GDM1 (cell line): Measurements from ENCODE around the gene APBA2.

ENCODE experiments used
- DNase-seq: peaks from one replicate; lab custom pipeline; 2025; lab: John Stamatoyannopoulos, UW

Gene APBA2

DNA sequence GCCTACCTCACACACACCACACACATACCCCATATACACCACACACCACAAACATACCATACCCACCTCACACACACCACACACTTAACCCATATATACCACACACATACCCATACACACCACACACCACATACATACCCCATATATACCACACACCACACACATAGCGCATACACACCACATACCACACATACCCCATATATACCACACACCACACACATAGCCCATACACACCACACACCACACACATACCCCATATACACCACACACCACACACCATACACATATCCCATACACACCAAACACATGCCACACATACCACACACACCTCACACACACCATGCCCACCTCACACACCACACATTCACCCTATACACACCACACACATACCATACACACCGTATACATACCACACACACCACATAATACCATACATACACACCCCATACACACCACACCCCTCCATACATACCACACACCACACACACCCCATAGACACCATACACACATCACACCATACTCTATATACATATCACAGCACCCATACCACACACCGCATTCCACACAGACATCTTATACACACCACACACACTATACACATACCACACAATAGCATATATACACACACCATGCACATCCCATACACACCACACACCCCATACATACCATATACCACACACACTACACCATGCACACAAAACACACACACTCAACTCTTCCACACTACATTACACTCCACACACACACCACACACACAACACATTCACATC, 29.5 kb downstream of the APBA2 start:
- no peak for DNase-seq

DNA sequence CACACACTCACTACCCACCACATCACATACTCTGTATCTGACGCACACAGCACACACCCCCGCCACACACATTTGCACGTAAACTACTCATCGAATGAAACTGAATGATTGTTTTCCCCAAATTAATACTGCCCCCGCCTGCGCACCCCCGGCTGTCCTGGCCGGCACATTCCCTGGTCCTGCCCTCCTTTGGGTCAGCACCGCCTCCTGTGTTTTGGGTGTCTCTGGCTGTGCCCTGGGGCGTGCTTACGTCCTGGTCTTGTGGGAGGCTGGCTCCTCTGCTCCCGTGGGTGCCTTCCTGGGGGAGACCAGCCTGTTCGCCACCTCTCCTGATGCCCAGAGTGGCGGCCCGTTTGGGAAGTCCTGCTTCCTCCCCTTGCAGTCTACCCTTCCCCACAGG, 30.2 kb downstream of the APBA2 start:
- DNase-seq: no peak

DNA sequence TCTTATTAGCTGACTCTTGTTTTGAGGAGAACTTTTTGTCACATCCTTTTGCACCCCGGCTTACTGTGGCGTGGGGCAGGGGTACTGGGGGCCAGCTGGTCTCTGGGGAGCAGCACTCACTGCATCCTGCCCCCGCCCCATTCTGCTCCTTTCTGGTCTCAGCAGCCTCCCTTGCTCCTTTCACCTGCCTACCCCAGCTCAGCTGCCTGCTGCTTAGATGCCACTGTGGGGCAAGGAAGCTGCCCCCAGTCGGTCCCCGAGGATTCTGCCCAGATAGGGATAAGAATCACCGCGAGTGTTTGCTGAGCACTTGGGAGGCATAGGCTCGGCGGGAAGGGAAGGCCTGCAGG, 32.0 kb downstream of the APBA2 start:
- DNase-seq: no peak

DNA sequence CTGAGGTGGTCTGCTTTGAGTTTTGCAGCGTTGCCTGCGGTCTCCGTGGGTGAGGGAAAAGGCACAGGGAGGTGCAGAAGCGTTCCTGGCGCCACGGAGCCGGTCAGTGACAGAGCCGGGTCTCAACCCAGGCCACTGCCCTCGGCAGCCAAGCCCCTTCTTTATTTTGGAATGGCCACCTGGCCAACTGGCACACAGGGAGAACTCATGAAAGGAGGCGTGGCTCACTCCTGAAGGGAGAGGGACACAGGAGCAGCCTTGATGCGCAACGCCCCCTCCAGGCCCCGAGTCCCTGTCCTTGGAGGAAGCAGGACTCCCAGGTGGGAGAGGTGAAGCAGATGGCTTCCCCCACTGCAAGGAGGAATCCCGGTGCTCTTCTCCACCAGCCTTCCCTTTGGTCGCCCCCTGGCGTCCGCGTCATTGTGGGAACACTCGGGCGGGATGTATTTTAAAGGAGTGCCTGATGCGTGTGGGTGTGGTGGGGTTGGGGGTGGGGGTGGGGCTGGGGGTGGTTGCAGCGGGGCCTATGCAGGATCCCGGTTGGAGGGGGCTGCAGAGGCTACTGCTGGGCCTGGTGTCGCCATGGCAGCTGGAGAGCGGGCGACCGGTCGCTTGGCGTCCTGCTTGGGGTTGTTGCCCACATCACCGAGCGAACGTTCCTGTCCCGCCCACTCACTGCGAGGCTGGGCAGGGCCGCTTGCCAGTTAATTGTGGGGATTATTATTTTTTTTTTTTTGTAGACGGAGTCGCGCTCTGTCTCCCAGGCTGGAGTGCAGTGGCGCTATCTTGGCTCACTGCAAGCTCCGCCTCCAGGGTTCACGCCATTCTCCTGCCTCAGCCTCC, 32.6 kb downstream of the APBA2 start:
- no peak for DNase-seq

DNA sequence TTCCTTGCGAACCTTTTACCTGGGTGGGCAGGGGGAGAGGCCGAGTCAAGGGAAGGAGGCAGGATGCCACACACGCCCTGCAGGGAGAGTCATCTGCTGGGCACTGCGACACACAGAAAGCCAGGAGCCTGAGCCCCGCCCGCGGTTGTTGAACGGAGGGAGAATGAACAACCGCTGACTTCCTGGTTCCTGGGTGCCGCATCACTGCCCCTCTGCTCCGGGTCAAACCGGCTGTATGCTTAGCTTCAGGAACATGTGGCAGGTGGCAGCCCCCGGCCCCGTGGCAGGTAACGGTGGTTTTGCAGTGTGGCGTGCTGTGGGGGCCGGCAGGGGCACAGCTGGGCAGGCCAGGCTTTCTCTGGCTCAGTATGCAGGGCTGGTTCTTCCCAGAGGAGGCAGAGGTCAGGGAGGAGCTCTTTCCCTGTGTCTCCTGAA, 33.4 kb downstream of the APBA2 start:
- no peak for DNase-seq

DNA sequence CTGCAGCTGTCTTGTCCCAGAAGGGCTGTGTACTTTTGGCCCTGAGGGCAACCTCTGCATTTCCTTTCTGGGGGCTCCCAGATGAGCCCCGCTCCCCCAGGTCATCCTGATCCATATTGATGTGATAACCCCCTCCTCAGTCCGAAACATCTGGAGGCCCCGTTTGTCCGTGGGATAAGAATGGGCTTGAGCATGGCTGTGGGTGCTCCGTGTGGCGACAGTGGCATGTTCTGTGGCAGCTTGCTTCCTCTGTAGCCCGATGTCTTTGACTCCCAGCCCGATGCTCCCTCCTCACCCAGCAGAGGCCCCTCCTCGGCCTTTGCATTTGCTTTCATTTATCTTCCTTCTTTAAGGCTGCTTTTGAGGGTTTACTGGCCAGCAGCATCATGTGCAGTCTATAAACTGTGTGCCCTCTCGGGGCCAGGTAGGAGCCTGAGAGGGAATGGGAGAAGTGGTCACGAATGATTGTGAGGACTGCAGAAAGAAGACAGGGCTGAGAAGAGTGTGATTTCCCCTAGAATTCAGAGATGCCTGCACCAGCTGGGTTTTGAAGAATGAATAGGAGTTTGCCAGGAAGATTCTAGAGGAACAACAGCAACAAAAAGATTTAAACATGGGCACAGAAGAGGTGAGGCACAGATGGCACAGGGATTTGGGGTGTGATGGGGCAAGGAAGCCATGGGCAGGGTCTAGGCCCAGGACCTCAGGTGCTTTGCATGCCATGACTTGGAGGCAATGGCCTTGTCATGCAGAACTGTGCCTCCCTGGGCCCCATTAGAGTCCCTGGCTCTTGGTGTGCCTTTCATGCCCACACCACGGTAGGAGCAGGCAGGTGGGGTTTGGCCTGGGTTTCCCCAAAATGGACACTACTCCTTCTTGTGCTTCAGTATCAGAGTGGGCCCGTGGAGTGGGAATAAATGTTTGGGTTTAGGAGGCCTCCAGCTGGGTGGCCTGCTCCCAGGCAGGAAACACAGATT, 34.2 kb downstream of the APBA2 start:
- no peak for DNase-seq

DNA sequence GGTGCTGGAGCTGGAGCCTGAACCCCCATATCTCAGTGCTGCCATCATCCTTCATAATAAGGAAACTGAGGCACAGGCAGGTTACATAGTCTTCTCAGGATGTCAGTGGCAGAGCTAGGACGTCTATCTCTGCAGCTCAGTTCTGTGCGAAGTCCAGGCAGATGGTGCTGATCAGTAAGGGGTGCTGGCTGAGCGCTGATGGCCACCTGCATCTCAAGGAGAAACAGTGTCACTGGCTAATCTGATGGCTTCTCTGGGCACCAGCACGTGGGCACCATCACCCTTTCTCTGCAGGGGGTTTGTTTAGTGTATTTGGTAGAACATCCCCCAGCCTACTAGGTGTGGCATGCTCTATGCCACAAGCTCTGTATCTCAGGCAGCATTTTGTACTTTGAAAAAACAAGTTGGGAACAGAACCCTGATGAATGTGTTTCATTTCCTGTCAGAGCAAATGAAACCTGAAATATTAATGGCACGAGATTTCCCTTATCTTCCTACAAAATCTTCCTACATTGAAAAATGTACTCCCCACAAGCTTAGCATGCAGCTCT, 35.1 kb downstream of the APBA2 start:
- DNase-seq: no peak

DNA sequence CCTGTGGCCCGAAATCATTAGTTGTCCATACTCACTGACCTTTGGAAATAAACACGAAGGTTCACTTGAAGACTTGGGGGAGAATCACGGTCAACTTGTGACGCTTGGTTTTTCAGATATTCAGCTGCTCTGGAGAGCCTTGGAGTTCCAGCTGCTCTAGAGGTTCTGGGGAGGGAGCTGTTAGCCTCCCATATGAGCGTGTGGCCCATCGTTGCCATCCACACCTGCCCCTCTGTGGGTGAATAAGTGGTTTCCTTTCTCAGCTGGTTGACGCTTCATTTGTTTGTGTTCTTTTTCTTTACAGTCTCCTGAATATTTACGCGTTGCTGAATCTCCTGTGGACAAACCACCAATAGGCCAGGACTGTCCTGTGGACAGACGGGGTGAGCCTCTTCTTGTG, 35.6 kb downstream of the APBA2 start:
- DNase-seq: no peak

DNA sequence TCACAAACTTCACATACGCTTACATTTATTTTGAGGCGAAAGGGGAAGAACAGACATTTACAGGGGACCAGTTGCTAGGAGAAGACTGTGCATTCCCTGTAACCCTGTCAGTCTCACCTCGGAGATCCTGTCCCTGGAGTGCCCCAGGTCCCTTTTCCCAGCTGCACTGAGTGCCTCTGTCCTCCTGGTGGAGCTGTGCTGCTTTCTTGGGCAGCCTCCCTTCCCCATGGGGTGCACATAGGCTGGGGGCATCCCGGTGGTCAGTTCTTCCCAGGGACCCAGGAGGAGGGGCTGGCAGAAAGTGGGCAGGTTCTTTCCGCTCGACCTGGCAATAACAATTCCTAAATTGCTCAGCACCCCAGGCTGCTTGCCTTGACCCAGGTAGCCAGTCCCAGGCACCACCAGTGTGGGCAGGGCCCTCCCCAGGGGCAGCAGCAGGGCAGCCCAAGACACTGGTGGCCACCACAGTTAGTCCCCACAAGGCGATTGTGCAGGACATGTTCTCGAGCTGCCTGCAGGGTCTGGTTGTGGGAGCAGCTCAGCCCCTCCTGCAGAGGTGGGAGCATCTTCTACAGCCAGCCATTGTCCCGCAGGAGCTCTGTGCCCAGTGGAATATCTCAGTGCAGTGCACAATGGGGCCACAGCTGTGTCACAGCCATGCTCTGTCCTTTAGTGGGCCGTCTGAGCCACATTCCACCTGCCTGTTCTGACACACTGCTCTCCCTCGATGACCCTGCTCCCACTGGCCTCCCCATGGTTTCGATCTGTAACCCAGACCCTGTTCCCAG, 36.3 kb downstream of the APBA2 start:
- DNase-seq: no peak

DNA sequence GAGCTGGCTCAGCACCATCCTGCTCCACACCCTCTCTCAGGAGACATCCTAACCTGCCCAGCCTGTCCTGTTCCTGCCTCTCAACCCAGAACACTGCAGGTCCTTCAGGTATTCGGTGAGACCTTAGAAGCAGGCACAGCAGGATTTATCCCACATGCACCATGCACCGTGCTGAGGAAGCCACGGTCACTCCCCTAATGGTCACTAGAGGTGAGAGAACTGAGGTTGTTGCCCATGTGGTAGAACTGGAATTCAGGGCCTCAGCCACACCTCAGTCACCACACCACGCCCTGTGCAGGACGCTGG, 36.9 kb downstream of the APBA2 start:
- no peak for DNase-seq

DNA sequence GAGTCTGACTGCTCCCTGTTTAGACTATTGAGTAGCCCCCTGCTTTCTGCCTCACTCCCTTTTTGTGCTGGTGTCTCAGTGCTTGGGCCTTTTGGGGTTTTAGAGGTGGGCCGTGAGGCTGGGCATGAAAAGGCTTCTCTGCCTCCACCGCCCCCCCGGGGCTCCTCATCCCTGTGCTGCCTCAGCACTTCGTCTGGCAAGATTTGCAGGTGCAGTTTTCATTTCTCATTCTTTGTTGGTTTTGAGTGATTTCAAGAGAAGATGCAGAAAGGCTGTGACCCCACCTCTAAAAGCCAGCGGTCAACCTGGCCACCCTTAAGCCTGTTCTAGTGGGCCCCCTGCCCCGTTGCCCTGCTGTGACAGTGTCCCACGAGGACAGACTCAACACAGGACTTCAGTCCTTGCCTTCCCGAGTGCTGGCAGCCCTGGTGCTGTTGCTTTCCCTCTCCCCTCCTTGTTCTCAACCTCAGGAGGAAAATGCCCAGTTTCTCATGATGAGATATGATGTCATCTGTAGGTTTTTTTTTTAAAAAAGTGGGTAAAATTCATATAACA, 38.0 kb downstream of the APBA2 start:
- DNase-seq: no peak

DNA sequence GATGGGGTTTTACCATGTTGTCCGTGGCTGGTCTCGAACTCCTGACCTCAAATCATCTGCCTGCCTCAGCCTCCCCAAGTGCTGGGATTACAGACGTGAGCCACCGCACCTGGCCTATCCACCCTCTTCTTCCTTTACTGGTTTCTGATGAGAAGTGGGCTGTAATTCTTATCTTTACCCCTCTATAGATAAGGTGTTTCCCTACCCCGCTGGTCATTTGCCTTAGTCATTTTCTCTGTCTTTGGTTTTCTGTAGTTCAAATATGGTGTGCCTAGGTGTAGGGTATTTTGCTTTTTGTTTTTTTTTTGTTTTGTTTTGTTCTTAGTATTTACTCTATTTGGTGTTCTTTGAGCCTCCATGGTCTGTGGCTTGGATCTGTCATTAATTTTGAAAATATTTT, 41.3 kb downstream of the APBA2 start:
- no peak for DNase-seq

DNA sequence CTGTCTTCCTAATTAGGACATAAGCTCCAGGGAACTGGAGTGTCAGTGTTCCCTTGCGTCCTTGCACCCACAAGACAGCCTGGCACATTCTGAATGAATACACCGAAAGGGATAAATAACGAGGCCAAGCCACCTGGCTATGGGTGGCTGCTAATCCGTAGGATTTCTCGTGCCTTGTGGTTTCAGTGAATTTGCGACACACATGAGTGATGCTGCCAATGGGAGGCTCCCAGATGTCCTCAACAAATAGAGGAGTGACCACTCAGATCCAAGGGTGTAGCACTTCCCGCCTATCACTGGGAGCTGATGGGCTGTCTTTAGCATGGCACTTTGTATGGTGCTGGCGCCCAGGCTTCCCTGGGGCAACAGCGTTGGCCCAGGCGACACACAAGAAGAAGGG, 43.4 kb downstream of the APBA2 start:
- DNase-seq: no peak

DNA sequence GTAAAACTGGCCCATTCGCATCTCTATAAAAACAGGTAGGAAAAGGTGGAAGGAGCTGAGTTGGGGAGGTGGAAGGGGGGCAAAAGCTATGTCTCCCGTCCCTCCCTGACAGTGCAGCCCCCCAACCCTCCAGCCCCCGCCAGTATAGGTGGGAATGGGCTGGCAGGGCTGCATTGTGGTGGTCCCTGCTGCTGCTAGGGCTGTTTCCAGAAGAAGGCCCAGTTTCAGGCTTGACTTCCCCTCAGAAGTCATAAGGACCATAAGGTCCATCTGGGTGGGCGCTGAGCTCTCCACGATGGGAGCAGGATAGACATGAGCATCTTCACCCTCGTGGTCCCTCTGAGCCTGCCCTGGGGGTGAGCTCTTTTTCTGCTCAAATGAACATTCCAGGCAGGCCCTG, 44.2 kb downstream of the APBA2 start:
- no peak for DNase-seq

DNA sequence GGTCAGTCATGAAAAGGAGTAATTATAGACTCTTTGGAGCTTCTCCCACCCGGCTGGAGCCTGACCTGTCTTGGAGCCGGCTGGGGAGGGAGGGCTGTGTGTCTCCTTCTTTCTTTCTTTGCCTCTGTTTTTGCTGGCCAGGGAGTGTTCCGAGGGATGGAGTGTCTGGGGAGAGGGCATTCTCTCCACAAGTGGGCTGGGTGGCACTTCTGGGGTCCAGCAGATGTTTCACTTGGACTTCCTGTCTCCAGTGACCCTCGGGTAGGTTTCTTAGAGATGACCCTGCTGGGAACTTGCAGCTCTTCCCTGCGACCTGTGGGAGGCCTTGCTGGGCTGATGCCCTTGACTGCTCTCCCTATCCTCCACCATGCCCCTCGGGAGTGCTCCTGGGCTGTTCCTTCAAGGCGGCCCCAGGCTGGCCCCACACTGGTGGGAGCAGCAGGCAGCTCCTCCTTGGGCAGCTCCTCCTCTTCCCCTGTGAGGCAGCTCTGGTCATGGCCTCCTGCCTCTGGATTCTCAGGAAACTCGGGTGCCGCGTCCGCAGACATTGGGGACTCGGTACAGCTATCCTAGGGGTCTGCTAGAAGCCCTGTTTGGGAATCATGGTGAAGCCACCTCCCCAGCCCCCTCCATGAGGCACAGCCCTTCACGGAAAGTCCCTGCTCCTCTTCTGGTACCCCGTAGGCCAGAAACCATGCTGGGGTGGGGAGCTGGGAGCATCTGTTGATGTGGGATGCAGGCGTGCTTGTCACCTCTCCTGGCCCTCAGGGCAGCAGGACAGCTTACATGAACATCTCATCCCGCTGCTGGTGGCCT, 44.9 kb downstream of the APBA2 start:
- DNase-seq: no peak

DNA sequence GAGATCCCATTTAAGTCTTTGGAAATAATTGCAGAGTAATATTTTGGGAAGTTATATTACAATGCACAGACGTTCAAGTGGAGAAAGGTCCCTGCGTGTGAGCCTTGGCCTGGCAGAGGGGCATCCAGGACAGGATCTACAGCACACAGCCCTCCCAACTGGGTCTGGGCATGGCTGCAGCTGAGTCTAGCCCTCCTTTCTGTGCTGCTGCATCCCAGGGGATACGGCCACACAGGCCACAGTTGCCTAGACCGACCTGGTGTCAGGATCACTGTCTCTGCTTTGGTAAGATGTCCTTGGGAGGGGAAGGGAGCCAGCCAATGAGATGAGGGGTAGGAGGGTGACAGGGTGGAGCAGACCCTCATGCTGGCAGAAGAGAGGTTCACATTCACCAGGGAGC, 46.1 kb downstream of the APBA2 start:
- DNase-seq: no peak

DNA sequence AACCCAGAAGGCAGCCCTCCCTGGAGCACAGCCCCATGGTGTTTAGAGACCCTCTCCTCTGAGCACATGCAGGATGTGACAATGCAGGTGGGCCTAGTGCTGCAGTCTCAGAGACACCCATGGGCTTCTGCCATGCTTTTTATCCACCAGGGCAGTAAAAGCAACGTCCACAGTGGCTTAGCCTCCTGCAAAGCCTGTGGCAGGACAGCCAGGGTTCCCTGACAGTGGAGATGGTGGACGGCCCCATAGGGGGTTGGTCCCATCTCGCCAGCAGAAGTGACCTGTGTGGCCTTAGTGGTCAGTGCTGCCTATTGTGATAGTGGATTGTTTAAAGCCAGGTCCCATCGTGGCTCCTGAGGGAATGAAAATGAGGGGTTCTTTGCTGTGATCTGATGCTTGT, 46.6 kb downstream of the APBA2 start:
- no peak for DNase-seq

DNA sequence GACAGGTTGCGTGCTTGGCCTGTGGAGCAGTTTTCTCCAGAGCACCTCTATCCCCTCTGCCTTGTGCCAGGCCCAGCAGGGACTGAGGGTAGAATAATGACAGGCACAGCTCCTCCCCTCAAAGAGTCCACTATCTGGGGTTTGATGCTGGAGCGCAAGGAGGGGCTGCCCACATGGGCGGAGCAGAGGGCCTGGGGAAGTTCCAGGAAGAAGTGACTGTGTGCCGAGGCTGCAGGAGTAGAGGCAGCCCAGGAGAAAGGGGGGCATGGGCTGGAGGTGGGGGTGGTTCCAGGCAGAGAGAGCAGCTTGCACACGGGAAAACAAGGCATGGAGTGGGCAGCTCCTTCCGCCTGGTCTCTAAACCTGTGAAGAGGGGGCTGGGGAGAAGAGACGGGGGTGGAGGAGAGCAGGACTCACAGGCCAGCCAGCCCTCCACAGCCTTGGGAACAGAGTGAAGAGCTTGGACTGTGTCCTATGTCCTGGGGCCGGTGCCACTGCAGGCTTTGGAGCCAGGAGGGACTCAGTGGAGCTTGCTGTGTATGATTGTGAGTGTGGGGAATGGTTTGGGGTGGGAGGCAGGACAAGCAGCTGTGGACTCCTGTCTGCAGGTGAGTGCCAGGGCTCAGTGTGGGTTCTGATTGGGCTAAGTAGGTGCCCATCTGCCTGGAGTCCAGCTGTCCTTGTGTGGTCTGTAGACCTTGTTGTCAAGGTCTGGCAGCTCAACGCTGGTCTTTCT, 48.1 kb downstream of the APBA2 start:
- no peak for DNase-seq

DNA sequence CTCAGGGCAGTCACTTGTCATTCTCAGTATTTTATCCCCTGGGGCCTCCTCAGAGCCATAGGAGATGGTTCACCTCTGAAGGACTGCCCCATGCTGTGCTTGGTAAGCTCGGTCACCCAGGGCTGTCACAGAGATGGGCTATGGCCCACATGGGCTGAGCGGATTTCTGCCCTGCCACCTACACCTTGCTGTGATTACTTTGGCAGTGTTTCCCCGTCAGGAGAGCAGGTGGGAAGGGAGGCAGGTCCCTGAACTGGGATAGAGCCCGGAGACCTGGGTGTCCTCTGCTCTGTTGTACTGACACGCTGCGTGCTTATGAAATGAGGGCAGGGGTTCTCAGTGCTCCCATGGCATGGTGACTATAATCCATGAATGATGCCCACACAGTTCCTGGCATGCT, 48.9 kb downstream of the APBA2 start:
- no peak for DNase-seq

DNA sequence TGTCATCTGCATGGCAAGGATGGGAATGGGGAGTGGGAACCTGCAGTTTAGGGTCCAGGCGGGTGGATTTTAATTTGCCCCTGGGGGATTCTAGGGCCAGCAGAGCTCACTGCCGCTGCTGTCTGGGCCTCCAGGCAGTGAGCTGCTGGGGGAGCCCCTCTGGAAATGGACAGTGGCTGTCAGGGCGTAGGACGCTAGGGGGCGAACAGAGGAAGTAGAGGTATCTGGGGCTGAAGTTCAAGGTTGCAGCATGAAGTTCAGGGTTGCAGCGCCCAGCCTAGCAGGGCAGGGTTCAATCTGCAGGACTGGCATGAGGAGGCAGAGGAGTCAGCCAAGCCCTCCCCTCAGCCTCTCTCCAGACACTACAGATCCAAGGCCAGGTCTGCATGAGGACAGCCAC, 49.5 kb downstream of the APBA2 start:
- no peak for DNase-seq
